Parietal lobe (tissue), 1 donor: ENCODE measurements around the gene HMGN2. TPM values are rescaled to one million over a fixed set of nuclear protein-coding genes. Genes with fewer than 3 reads are reported as not detected.

Source experiments
- total RNA-seq: library from RNA; depleted of rRNA; stranded (reverse); fragments of >200 nt; gene quantifications from one replicate; pipeline ENCODE4 v1.2.3, GENCODE V29; 2014

HMGN2 gene
- total RNA-seq, result 243 TPM

DNA sequence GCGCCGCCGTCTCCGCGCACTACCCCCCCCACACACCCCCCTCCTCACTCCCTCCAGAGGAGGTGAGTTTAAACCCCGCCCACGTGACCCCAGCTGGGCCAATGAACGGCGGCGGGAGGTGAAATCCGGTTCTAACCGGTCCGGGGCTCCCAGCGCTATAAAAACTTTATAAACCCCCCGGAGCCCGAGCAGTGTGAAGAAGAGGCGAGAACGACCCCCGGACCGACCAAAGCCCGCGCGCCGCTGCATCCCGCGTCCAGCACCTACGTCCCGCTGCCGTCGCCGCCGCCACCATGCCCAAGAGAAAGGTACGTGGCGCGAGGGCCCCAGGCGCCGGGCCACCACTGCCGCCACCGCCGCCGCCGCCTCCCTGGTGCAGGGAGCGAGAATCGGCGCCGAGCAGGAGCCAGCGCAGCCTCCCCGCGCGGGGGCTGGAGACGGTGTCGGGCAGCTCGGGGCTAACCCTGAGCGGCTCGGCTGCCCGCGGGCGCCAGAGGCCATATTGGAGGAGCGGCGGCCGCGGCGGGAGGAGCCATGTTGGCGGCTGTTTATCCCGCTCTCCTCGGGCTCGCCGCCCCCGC is at the start of gene HMGN2:
HMGN2 (plus strand) TSS at position 121 of the 581 bp plus-strand sequence; CDS start at position 294, 173 bp downstream.

DNA sequence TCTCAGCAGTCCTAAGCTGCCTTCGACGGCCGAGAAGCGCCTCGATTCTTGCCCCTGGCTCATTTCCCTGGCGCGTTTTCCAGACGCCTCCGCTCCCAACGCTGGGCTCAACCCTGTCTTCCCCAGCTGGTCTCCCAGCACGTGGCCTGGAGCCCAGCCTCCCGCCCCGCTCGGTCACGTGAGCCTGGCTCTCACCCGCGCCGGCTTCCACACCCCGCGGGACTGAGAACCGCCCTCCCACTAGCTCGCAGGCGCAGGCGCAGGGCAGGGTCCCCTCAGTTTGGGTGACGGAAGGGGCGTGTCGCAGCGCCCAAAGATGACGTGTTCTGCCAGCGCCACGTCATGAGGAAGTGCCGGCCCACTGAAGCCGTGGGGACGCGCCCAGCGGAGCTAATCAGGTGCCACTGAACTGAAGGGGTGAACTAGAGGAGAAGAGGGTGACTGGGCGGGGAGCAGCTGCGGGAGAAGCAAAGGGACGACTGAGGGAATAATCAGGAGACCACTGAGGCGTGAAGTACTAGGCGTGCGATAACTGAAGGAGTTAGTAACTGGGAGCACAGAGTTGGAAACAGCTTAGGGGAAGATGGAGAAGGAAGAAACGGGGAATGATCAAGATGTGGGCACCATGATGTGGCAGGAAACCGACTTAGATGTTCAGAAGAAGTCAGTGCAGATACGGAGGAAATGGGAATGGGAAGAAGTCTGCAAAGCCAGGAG is 40.1 kb upstream of the HMGN2 start, which contains the start of gene DHDDS:
DHDDS (plus strand) TSS at position 343 of the 717 bp plus-strand sequence. CDS start 625 bp downstream, outside the sequence.

Other genes with a start within 250 kb of the HMGN2 start
- gene CEP85, start 238.2 kb upstream of the HMGN2 start, total RNA-seq, result 19.4 TPM
- 16.6 TPM for gene SH3BGRL3, start 192.4 kb upstream of the HMGN2 start, total RNA-seq
- 9.7 TPM for gene UBXN11, start 165.8 kb upstream of the HMGN2 start, total RNA-seq
- not detected for gene CD52, start 154.5 kb upstream of the HMGN2 start, total RNA-seq
- 0.63 TPM for gene CRYBG2, start 118.3 kb upstream of the HMGN2 start, total RNA-seq
- not detected for gene ZNF683, start 99.7 kb upstream of the HMGN2 start, total RNA-seq
- gene LIN28A, start 61.6 kb upstream of the HMGN2 start, total RNA-seq, result not detected
- 47.6 TPM for gene DHDDS, start 40.1 kb upstream of the HMGN2 start, total RNA-seq
- gene RPS6KA1, start 57.3 kb downstream of the HMGN2 start, total RNA-seq, result 3.4 TPM
- gene ARID1A, start 223.6 kb downstream of the HMGN2 start, total RNA-seq, result 83.9 TPM